HEK293 (cell line): ENCODE measurements around the gene CARD14.
"Not testable (repeated sequence)": the region's sequence is repeated elsewhere in the genome, so short reads cannot be mapped to it uniquely, and the experiment has no call there.

Experiments used
- CTCF ChIA-PET: fragments of 350-600 bp; formaldehyde crosslinking; extraction: SDS; loops from one replicate; lab custom pipeline; 2021; ENCODE audit warnings: antibody characterized with exemption; lab: Yijun Ruan, JAX
- POLR2A ChIA-PET: fragments of 300-600 bp; formaldehyde crosslinking; extraction: SDS; loops from one replicate; lab custom pipeline; 2020; ENCODE audit warnings: antibody characterized with exemption, inconsistent platforms; lab: Yijun Ruan, JAX
- H3K27ac ChIP-seq: fragments of 200-500 bp; sonication (Bioruptor generic); 2 replicates; pipeline ENCODE4 v1.5.1; 2014; ENCODE audit warnings: low read depth, low read length, control low read depth, inconsistent platforms; ENCODE audit errors: extremely low read depth
- H3K36me3 ChIP-seq, 2 experiments: fragments of 200-500 bp in 1 of 2; sonication (Bioruptor generic) in 1 of 2; 1 replicate in 1 of 2; 2 replicates in 1 of 2; pipeline ENCODE4 v1.5.1; 2014 to 2017; ENCODE audit warnings: inconsistent platforms in 2 of 2, low read length in 2 of 2; ENCODE audit not compliant: control insufficient read depth in 2 of 2, insufficient read depth in 1 of 2
- H3K4me1 ChIP-seq: fragments of 200-500 bp; sonication (Bioruptor generic); 2 replicates; pipeline ENCODE4 v1.5.1; 2014; ENCODE audit warnings: mild to moderate bottlenecking, low read length, inconsistent platforms; ENCODE audit not compliant: control insufficient read depth, insufficient read depth
- H3K4me3 ChIP-seq: 2 replicates; pipeline ENCODE4 v1.5.1; 2011; ENCODE audit warnings: low read depth, mild to moderate bottlenecking, control low read depth, low read length, moderate library complexity
- H3K9me3 ChIP-seq: fragments of 200-500 bp; sonication (Bioruptor generic); 2 replicates; pipeline ENCODE4 v1.5.1; 2014; ENCODE audit warnings: low read depth, low read length, inconsistent platforms; ENCODE audit not compliant: control insufficient read depth, insufficient read depth
- GLIS1 ChIP-seq: fragments of 450-650 bp; formaldehyde crosslinking; IDR thresholded peaks from 2 replicates; pipeline ENCODE4 v1.5.1; 2016; ENCODE audit warnings: missing biosample characterization, missing genetic modification characterization
- HOXD13 ChIP-seq: sonication (generic); formaldehyde crosslinking; IDR thresholded peaks from 2 replicates; pipeline ENCODE4 v1.8.0; 2022; ENCODE audit warnings: missing genetic modification reagents, borderline replicate concordance
- KLF8 ChIP-seq: fragments of 450-650 bp; formaldehyde crosslinking; IDR thresholded peaks from 2 replicates; pipeline ENCODE4 v1.5.1; 2016; ENCODE audit warnings: missing biosample characterization, missing genetic modification characterization
- SP7 ChIP-seq: fragments of 450-650 bp; formaldehyde crosslinking; IDR thresholded peaks from 2 replicates; pipeline ENCODE4 v1.5.1; 2016; ENCODE audit warnings: missing biosample characterization, missing genetic modification characterization
- TRIM28 ChIP-seq: IDR thresholded peaks from 2 replicates; pipeline ENCODE4 v1.6.1; 2011; ENCODE audit warnings: low read length, control low read depth, borderline replicate concordance
- ZBTB17 ChIP-seq: fragments of 450-650 bp; formaldehyde crosslinking; IDR thresholded peaks from 2 replicates; pipeline ENCODE4 v1.5.1; 2016; ENCODE audit warnings: missing biosample characterization, missing genetic modification characterization
- ZBTB20 ChIP-seq: fragments of 450-650 bp; formaldehyde crosslinking; IDR thresholded peaks from 2 replicates; pipeline ENCODE4 v1.5.1; 2016; ENCODE audit warnings: missing biosample characterization, missing genetic modification characterization
- ZNF169 ChIP-seq: fragments of 450-650 bp; formaldehyde crosslinking; IDR thresholded peaks from 2 replicates; pipeline ENCODE4 v1.5.1; 2016; ENCODE audit warnings: missing biosample characterization, missing genetic modification characterization
- ZNF184 ChIP-seq: fragments of 450-650 bp; IDR thresholded peaks from 2 replicates; pipeline ENCODE4 v1.5.1; 2018; ENCODE audit warnings: missing biosample characterization, mild to moderate bottlenecking, missing genetic modification characterization
- ZNF221 ChIP-seq: fragments of 450-650 bp; formaldehyde crosslinking; IDR thresholded peaks from 2 replicates; pipeline ENCODE4 v1.5.1; 2017; ENCODE audit warnings: missing biosample characterization, missing genetic modification characterization, borderline replicate concordance
- ZNF248 ChIP-seq: fragments of 450-650 bp; formaldehyde crosslinking; IDR thresholded peaks from 2 replicates; pipeline ENCODE4 v1.5.1; 2017; ENCODE audit warnings: missing biosample characterization, missing genetic modification characterization
- ZNF274 ChIP-seq, 2 experiments: fragments of 200-500 bp in 1 of 2; fragments of 450-650 bp in 1 of 2; sonication (Bioruptor generic) in 1 of 2; formaldehyde crosslinking in 1 of 2; IDR thresholded peaks; 2 replicates each; pipeline versions ENCODE4 v1.5.1 to v1.6.1; 2014 to 2016; ENCODE audit warnings: borderline replicate concordance in 1 of 2, inconsistent platforms in 1 of 2, low read length in 1 of 2, missing biosample characterization in 1 of 2, missing genetic modification characterization in 1 of 2
- ZNF324 ChIP-seq: fragments of 450-650 bp; formaldehyde crosslinking; IDR thresholded peaks from 2 replicates; pipeline ENCODE4 v1.5.1; 2016; ENCODE audit warnings: missing biosample characterization, missing genetic modification characterization
- ZNF510 ChIP-seq: fragments of 450-650 bp; formaldehyde crosslinking; IDR thresholded peaks from 2 replicates; pipeline ENCODE4 v1.5.1; 2018; ENCODE audit warnings: mild to moderate bottlenecking, missing genetic modification characterization, missing biosample characterization; ENCODE audit not compliant: insufficient replicate concordance
- ZNF529 ChIP-seq: fragments of 450-650 bp; formaldehyde crosslinking; IDR thresholded peaks from 2 replicates; pipeline ENCODE4 v1.5.1; 2017; ENCODE audit warnings: missing genetic modification characterization, missing biosample characterization; ENCODE audit not compliant: insufficient replicate concordance
- ZNF626 ChIP-seq: fragments of 450-650 bp; sonication (Bioruptor Pico); formaldehyde crosslinking; IDR thresholded peaks from 2 replicates; pipeline ENCODE4 v1.5.1; 2018; ENCODE audit warnings: missing biosample characterization, missing genetic modification characterization, inconsistent platforms
- ZNF629 ChIP-seq: fragments of 450-650 bp; formaldehyde crosslinking; IDR thresholded peaks from 2 replicates; pipeline ENCODE4 v1.5.1; 2017; ENCODE audit warnings: missing biosample characterization, missing genetic modification characterization
- ZNF707 ChIP-seq: fragments of 450-650 bp; formaldehyde crosslinking; IDR thresholded peaks from 2 replicates; pipeline ENCODE4 v1.5.1; 2016; ENCODE audit warnings: missing biosample characterization, missing genetic modification characterization
- TF ChIP-seq, protein P1 (sequence below): fragments of 450-650 bp; formaldehyde crosslinking; IDR thresholded peaks from 2 replicates; pipeline ENCODE4; 2016; ENCODE audit warnings: missing biosample characterization, missing genetic modification characterization
- TF ChIP-seq, protein P2 (sequence below): fragments of 450-650 bp; formaldehyde crosslinking; IDR thresholded peaks from 2 replicates; pipeline ENCODE4 v1.5.1; 2017; ENCODE audit warnings: missing biosample characterization, missing genetic modification characterization
- TF ChIP-seq, protein P3 (sequence below): fragments of 450-650 bp; formaldehyde crosslinking; conservative IDR thresholded peaks from 2 replicates; pipeline ENCODE4 v1.5.1; 2016; ENCODE audit warnings: low read depth, missing biosample characterization, missing genetic modification characterization
- TF ChIP-seq, protein P4 (sequence below): fragments of 450-650 bp; formaldehyde crosslinking; IDR thresholded peaks from 2 replicates; pipeline ENCODE4 v1.5.1; 2016; ENCODE audit warnings: missing biosample characterization, missing genetic modification characterization

Gene CARD14

GRCh38 chr17:80153004-80153403 lies 16.8 kb upstream of the CARD14 start (continued):
- no peak for TF ChIP-seq ZNF707 (tag by site-specific recombination)
- TF ChIP-seq ZNF274 (IDR thresholded peaks at IDR 0.05; ENCODE audit: low read length), result no peak
- no peak for TF ChIP-seq ZNF274 (tag by site-specific recombination; IDR thresholded peaks at IDR 0.05; ENCODE audit: borderline replicate concordance)
- no peak for TF ChIP-seq KLF8 (tag by site-specific recombination)
- no peak for TF ChIP-seq ZNF248 (tag by site-specific recombination)
- no peak for TF ChIP-seq HOXD13 (CRISPR knock-in tag)
- TF ChIP-seq, all 188 proteins: peak for 0

DNA sequence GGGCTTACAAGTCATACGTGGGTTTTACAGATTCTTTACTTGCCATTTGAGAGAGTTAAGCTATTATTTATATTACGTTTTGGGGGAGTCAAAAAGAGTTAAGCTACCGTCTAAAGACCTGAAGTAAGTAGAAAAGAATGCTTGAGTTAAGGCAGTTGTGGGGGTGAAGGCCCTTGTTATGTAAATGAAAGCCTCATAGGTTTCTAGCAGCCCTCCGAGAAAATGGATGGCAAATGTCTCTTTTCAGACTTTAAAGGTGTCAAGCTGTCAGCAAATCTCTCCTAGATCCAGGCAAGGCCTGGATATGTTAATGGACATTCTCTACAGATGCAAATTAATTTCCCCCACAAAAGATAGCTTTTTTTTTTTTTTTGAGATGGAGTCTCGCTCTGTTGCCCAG lies 15.7 kb upstream of the CARD14 start:
- Histone ChIP-seq H3K4me1 (0 out of 2 replicates have a peak, but pooled peaks cover 2% of the 10 kb centered on the region), H3K4me3 (no peak overlapping the region), H3K36me3 (no peaks in the 10 kb centered on the region; a peak in 1 of 3 replicates), H3K27ac (no peak overlapping the region), H3K9me3 (no peaks in the 10 kb centered on the region)
- TF ChIP-seq ZNF221 (tag by site-specific recombination), result no peak
- TF ChIP-seq ZNF169, result no peak
- TF ChIP-seq, protein P1, sequence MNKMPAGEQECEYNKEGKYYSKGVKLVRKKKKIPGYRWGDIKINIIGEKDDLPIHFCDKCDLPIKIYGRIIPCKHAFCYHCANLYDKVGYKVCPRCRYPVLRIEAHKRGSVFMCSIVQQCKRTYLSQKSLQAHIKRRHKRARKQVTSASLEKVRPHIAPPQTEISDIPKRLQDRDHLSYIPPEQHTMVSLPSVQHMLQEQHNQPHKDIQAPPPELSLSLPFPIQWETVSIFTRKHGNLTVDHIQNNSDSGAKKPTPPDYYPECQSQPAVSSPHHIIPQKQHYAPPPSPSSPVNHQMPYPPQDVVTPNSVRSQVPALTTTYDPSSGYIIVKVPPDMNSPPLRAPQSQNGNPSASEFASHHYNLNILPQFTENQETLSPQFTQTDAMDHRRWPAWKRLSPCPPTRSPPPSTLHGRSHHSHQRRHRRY (tag by site-specific recombination), result no peak
- no peak for TF ChIP-seq ZBTB20 (tag by site-specific recombination)
- TF ChIP-seq, protein P2, sequence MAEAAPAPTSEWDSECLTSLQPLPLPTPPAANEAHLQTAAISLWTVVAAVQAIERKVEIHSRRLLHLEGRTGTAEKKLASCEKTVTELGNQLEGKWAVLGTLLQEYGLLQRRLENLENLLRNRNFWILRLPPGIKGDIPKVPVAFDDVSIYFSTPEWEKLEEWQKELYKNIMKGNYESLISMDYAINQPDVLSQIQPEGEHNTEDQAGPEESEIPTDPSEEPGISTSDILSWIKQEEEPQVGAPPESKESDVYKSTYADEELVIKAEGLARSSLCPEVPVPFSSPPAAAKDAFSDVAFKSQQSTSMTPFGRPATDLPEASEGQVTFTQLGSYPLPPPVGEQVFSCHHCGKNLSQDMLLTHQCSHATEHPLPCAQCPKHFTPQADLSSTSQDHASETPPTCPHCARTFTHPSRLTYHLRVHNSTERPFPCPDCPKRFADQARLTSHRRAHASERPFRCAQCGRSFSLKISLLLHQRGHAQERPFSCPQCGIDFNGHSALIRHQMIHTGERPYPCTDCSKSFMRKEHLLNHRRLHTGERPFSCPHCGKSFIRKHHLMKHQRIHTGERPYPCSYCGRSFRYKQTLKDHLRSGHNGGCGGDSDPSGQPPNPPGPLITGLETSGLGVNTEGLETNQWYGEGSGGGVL (tag by site-specific recombination), result no peak
- ChIA-PET CTCF (interaction anchor here (0.6 kb wide), 1 partner anchor 14 kb away, joined by 3 read pairs; no protein-coding TSS in a partner anchor), POLR2A (no interaction called here)

DNA sequence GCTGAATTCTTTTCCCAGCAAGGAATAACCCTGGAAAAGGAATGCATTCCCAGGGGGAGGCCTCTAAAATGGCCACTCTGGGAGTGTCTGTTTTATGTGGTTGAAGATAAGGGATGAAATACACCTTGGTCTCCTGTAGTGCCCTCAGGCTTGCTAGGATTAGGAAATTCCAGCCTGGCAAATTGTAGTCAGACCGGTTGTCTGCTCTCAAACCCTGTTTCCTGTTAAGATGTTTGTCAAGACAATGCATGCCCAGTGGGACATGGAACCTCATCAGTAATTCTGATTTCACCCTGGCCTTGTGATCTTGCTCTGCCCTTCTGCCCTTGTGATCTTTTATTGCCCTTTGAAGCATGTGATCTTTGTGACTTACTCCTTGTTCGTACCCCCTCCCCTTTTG lies 14.2 kb upstream of the CARD14 start:
- POLR2A ChIA-PET, H3K4me3 ChIP-seq, H3K36me3 ChIP-seq, H3K4me1 ChIP-seq, H3K27ac ChIP-seq, H3K9me3 ChIP-seq: not testable (repeated sequence)
- CTCF ChIA-PET, result interaction anchor here (1.4 kb wide), 1 partner anchor 54 kb away, joined by 5 read pairs; the partner anchor contains the start of gene GAA
- peak; percentile 80; the same call in 1 of the 2 replicates for TF ChIP-seq ZNF184 (tag by site-specific recombination)
- 0 out of 2 replicates have a peak, but pooled peaks have one; percentile 37 for TF ChIP-seq ZNF324 (tag by site-specific recombination)
- TF ChIP-seq KLF8 (tag by site-specific recombination), result peak; percentile 50; the same call in 1 of the 2 replicates
- peak; percentile 32; the same call in 1 of the 2 replicates for TF ChIP-seq ZBTB17 (tag by site-specific recombination)
- TF ChIP-seq, protein P3, sequence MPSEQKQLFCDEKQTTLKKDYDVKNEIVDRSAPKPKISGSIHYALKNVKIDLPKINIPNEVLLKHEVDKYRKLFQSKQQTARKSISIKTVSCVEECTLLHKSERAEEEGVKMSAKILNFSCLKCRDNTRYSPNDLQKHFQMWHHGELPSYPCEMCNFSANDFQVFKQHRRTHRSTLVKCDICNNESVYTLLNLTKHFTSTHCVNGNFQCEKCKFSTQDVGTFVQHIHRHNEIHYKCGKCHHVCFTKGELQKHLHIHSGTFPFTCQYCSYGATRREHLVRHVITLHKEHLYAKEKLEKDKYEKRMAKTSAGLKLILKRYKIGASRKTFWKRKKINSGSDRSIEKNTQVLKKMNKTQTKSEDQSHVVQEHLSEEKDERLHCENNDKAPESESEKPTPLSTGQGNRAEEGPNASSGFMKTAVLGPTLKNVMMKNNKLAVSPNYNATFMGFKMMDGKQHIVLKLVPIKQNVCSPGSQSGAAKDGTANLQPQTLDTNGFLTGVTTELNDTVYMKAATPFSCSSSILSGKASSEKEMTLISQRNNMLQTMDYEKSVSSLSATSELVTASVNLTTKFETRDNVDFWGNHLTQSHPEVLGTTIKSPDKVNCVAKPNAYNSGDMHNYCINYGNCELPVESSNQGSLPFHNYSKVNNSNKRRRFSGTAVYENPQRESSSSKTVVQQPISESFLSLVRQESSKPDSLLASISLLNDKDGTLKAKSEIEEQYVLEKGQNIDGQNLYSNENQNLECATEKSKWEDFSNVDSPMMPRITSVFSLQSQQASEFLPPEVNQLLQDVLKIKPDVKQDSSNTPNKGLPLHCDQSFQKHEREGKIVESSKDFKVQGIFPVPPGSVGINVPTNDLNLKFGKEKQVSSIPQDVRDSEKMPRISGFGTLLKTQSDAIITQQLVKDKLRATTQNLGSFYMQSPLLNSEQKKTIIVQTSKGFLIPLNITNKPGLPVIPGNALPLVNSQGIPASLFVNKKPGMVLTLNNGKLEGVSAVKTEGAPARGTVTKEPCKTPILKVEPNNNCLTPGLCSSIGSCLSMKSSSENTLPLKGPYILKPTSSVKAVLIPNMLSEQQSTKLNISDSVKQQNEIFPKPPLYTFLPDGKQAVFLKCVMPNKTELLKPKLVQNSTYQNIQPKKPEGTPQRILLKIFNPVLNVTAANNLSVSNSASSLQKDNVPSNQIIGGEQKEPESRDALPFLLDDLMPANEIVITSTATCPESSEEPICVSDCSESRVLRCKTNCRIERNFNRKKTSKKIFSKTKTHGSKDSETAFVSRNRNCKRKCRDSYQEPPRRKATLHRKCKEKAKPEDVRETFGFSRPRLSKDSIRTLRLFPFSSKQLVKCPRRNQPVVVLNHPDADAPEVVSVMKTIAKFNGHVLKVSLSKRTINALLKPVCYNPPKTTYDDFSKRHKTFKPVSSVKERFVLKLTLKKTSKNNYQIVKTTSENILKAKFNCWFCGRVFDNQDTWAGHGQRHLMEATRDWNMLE (tag by site-specific recombination), result peak; percentile 37; the same call in 1 of the 2 replicates
- peak; percentile 19; the same call in 1 of the 2 replicates for TF ChIP-seq GLIS1 (tag by site-specific recombination)
- peak; percentile 71 for TF ChIP-seq ZNF529 (tag by site-specific recombination)
- peak; percentile 38; the same call in 1 of the 2 replicates for TF ChIP-seq SP7
- peak; percentile 78 for TF ChIP-seq ZNF510 (tag by site-specific recombination)
- peak; percentile 93 for TF ChIP-seq ZNF626 (tag by site-specific recombination)
- TF ChIP-seq, protein P4, sequence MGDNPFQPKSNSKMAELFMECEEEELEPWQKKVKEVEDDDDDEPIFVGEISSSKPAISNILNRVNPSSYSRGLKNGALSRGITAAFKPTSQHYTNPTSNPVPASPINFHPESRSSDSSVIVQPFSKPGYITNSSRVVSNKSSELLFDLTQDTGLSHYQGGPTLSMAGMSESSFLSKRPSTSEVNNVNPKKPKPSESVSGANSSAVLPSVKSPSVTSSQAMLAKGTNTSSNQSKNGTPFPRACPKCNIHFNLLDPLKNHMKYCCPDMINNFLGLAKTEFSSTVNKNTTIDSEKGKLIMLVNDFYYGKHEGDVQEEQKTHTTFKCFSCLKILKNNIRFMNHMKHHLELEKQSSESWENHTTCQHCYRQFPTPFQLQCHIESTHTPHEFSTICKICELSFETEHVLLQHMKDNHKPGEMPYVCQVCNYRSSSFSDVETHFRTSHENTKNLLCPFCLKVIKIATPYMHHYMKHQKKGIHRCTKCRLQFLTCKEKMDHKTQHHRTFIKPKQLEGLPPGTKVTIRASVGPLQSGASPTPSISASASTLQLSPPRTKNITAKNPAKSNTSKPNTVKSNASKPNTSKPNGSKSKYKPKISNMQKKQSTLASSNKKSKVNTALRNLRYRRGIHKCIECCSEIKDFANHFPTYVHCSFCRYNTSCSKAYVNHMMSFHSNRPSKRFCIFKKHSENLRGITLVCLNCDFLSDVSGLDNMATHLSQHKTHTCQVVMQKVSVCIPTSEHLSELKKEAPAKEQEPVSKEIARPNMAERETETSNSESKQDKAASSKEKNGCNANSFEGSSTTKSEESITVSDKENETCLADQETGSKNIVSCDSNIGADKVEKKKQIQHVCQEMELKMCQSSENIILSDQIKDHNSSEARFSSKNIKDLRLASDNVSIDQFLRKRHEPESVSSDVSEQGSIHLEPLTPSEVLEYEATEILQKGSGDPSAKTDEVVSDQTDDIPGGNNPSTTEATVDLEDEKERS, result peak; percentile 92; the same call in 1 of the 2 replicates
- 0 out of 2 replicates have a peak, but pooled peaks have one; percentile 14 for TF ChIP-seq ZNF629
- TF ChIP-seq TRIM28, result peak; percentile 93; the same call in 1 of the 2 replicates
